GM23338 (cell line): Measurements from ENCODE around the gene MYO1D. TPM values are rescaled to one million over a fixed set of nuclear protein-coding genes. Genes with fewer than 3 reads are reported as not detected.

Experiments used
- ATAC-seq: fragments of 200-7000 bp; cut with Tn5 transposase; 3 replicates; pipeline ENCODE4 v1.9.1; 2020
- DNase-seq: peaks from one replicate; pipeline ENCODE4 v3.0.0-alpha.2; 2015; ENCODE audit warnings: low spot score
- H2AFZ ChIP-seq: fragments of 200-600 bp; sonication (generic); 2 replicates; pipeline ENCODE4 v1.8.0; 2016; ENCODE audit warnings: antibody characterized with exemption, mild to moderate bottlenecking, moderate library complexity
- H3F3A ChIP-seq: fragments of 200-600 bp; sonication (generic); replicated peaks from 2 replicates; pipeline ENCODE4 v1.8.0; 2017; ENCODE audit warnings: antibody characterized with exemption, mixed run types, low read depth
- H3K27ac ChIP-seq: fragments of 200-600 bp; sonication (generic); 2 replicates; pipeline ENCODE4 v1.6.1; 2016; ENCODE audit warnings: low read depth
- H3K27me3 ChIP-seq: fragments of 200-600 bp; sonication (generic); 2 replicates; pipeline ENCODE4 v1.8.0; 2016; ENCODE audit warnings: mild to moderate bottlenecking, mixed run types, moderate library complexity; ENCODE audit not compliant: insufficient read depth
- H3K36me3 ChIP-seq: fragments of 200-600 bp; sonication (generic); 2 replicates; pipeline ENCODE4 v1.8.0; 2016; ENCODE audit warnings: mild to moderate bottlenecking; ENCODE audit not compliant: insufficient read depth
- H3K4me1 ChIP-seq: fragments of 200-600 bp; sonication (generic); 2 replicates; pipeline ENCODE4 v1.8.0; 2016; ENCODE audit warnings: mild to moderate bottlenecking, moderate library complexity; ENCODE audit not compliant: insufficient read depth
- H3K4me2 ChIP-seq: fragments of 200-600 bp; sonication (generic); 2 replicates; pipeline ENCODE4 v1.7.1; 2017; ENCODE audit warnings: mixed run types
- H3K4me3 ChIP-seq: fragments of 200-600 bp; sonication (generic); 2 replicates; pipeline ENCODE4 v1.6.1; 2016; ENCODE audit warnings: mixed run types
- H3K79me2 ChIP-seq: fragments of 200-600 bp; sonication (generic); replicated peaks from 2 replicates; pipeline ENCODE4 v1.8.0; 2017; ENCODE audit warnings: mild to moderate bottlenecking; ENCODE audit not compliant: insufficient read depth
- H3K9me2 ChIP-seq: fragments of 200-600 bp; sonication (generic); 2 replicates; pipeline ENCODE4 v1.8.0; 2017; ENCODE audit not compliant: insufficient read depth
- H4K20me1 ChIP-seq: fragments of 200-600 bp; sonication (generic); replicated peaks from 2 replicates; pipeline ENCODE4 v1.8.0; 2017; ENCODE audit warnings: mild to moderate bottlenecking; ENCODE audit not compliant: insufficient read depth
- H3K27ac Mint-ChIP-seq: 2 replicates; pipeline ENCODE4 v1.8.0; 2020; ENCODE audit warnings: inconsistent platforms, mild to moderate bottlenecking, moderate library complexity, mixed read lengths
- H3K27me3 Mint-ChIP-seq: 3 replicates; pipeline ENCODE4 v1.8.0; 2022; ENCODE audit warnings: low read depth, mild to moderate bottlenecking, moderate library complexity, mixed read lengths, inconsistent platforms; ENCODE audit not compliant: insufficient read depth, poor library complexity
- H3K36me3 Mint-ChIP-seq: 3 replicates; pipeline ENCODE4 v1.8.0; 2021; ENCODE audit warnings: low read depth, mild to moderate bottlenecking, inconsistent platforms, moderate library complexity, mixed read lengths
- H3K4me1 Mint-ChIP-seq: 3 replicates; pipeline ENCODE4 v1.8.0; 2020; ENCODE audit warnings: mild to moderate bottlenecking, inconsistent platforms, mixed read lengths
- H3K4me3 Mint-ChIP-seq: 3 replicates; pipeline ENCODE4 v1.8.0; 2021; ENCODE audit warnings: moderate library complexity, mild to moderate bottlenecking, inconsistent platforms, mixed read lengths
- H3K9me3 Mint-ChIP-seq: 3 replicates; pipeline ENCODE4 v1.8.0; 2020; ENCODE audit warnings: moderate library complexity, mild to moderate bottlenecking, inconsistent platforms, mixed read lengths
- CREB1 ChIP-seq: fragments of 250-450 bp; sonication (Bioruptor Pico); IDR thresholded peaks from 2 replicates; pipeline ENCODE4 v1.5.0; 2020; ENCODE audit warnings: low read depth, mild to moderate bottlenecking, moderate library complexity
- EZH2phosphoT487 ChIP-seq: fragments of 200-600 bp; sonication (generic); IDR thresholded peaks from one replicate; pipeline ENCODE4 v1.8.1; 2018; ENCODE audit warnings: antibody characterized with exemption; ENCODE audit not compliant: unreplicated experiment
- JUNB ChIP-seq: IDR thresholded peaks from one replicate; pipeline ENCODE4 v1.6.1; 2016; ENCODE audit warnings: antibody characterized with exemption; ENCODE audit not compliant: unreplicated experiment
- NANOG ChIP-seq: IDR thresholded peaks from 2 replicates; pipeline ENCODE4 v1.6.1; 2016; ENCODE audit warnings: antibody characterized with exemption, borderline replicate concordance
- POLR2AphosphoS5 ChIP-seq: IDR thresholded peaks from 2 replicates; pipeline ENCODE4 v1.6.1; 2016; ENCODE audit warnings: antibody characterized with exemption, low read depth
- STAT1 ChIP-seq: IDR thresholded peaks from one replicate; pipeline ENCODE4 v1.6.1; 2016; ENCODE audit warnings: antibody characterized with exemption; ENCODE audit not compliant: unreplicated experiment
- ZNF331 ChIP-seq: fragments of 250-450 bp; sonication (Bioruptor Pico); IDR thresholded peaks from 2 replicates; pipeline ENCODE4 v1.5.0; 2020; ENCODE audit warnings: low read depth, mild to moderate bottlenecking, moderate library complexity
- polyA plus RNA-seq: library from polyadenylated mRNA; unstranded; fragments of >200 nt; fragmentation: Nextera tagmentation; extraction: Ambion mirVana; gene quantifications from 2 replicates; pipeline ENCODE4 v1.2.1, GENCODE V29; 2016
- total RNA-seq: library from RNA; depleted of rRNA; stranded (reverse); fragments of >200 nt; shearing (Covaris generic); gene quantifications from 2 replicates; pipeline ENCODE4 v1.2.3, GENCODE V29; 2014
- TF ChIP-seq, protein P1 (sequence below), 2 experiments: fragments of 200-600 bp in 1 of 2; sonication (generic) in 1 of 2; conservative IDR thresholded peaks; 2 replicates each; pipeline versions ENCODE4 v1.5.1 to v1.6.1; 2016 to 2017; ENCODE audit warnings: antibody characterized with exemption in 2 of 2, low read depth in 2 of 2, mild to moderate bottlenecking in 2 of 2, moderate library complexity in 1 of 2
- TF ChIP-seq, protein P2 (sequence below): fragments of 250-450 bp; sonication (Bioruptor Pico); IDR thresholded peaks from 2 replicates; pipeline ENCODE4 v1.5.0; 2020; ENCODE audit warnings: mild to moderate bottlenecking, moderate library complexity
- TF ChIP-seq, protein P3 (sequence below): IDR thresholded peaks from one replicate; pipeline ENCODE4 v1.6.1; 2018; ENCODE audit warnings: antibody characterized with exemption; ENCODE audit not compliant: unreplicated experiment

The MYO1D gene
- total and polyA plus RNA-seq, 2 experiments from 2014 or later: 8.6 to 28.6 TPM

DNA sequence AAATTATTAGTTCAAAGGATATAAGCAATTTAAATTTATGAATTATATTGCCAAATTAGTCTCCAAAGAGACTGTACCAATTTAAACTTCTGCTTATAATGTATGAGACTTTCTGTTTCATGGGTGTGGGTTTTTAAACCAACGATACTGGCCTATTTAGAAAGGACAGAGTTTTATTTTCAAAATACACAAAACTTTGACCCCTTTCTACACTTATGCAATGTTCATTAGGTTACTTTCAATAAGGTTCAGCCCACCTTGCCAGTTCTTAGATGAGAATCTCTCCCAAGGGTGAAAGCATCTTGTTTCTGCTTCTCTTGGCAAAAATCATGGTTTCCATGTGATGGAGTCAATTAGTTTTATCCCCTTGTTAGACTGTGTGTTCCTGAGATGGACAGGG, 84.7 kb downstream of the MYO1D start (continued):
- TF ChIP-seq, protein P1, sequence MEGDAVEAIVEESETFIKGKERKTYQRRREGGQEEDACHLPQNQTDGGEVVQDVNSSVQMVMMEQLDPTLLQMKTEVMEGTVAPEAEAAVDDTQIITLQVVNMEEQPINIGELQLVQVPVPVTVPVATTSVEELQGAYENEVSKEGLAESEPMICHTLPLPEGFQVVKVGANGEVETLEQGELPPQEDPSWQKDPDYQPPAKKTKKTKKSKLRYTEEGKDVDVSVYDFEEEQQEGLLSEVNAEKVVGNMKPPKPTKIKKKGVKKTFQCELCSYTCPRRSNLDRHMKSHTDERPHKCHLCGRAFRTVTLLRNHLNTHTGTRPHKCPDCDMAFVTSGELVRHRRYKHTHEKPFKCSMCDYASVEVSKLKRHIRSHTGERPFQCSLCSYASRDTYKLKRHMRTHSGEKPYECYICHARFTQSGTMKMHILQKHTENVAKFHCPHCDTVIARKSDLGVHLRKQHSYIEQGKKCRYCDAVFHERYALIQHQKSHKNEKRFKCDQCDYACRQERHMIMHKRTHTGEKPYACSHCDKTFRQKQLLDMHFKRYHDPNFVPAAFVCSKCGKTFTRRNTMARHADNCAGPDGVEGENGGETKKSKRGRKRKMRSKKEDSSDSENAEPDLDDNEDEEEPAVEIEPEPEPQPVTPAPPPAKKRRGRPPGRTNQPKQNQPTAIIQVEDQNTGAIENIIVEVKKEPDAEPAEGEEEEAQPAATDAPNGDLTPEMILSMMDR (conservative IDR thresholded peaks at IDR 0.05; ENCODE audit: low read depth in 2 of 2): no peak
- TF ChIP-seq EZH2phosphoT487: no peak
- no peak for TF ChIP-seq ZNF331 (CRISPR knock-in tag)

DNA sequence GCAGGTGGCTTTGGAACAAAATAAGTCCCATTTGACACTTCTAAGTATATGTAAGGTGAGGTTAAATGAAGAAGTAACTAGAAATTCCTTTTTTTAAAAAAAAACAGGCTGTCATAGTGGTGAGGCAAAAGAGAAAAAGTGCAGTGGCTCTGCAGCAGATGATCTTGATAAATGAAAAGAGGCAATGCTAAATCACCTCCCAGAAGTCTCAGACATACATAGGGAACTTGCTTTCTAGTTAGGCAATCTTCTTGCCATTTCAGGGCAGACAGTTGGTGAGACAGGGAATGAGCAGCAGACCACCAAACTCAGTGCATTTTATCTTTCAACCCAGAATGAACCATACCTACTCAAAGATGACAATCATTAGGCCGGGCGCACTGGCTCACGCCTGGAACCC, 90.8 kb downstream of the MYO1D start:
- H3K27me3 ChIP-seq: no peaks in the 10 kb centered on the region
- Mint-ChIP-seq H3K36me3 (no peaks in the 10 kb centered on the region), H3K4me1 (peaks cover 3% of the 10 kb centered on the region; the same call in 1 of the 3 replicates), H3K27ac (no peak overlapping the region), H3K4me3 (no peak overlapping the region), H3K9me3 (no peaks in the 10 kb centered on the region), H3K27me3 (peaks cover 1% of the 10 kb centered on the region)
- no peak overlapping the region for H3K4me2 ChIP-seq
- no peak overlapping the region for H3K27ac ChIP-seq
- H3K36me3 ChIP-seq: no peaks in the 10 kb centered on the region
- no peaks in the 10 kb centered on the region for H4K20me1 ChIP-seq
- H2AFZ ChIP-seq: no peak overlapping the region
- H3K79me2 ChIP-seq: no peaks in the 10 kb centered on the region
- no peak for DNase-seq
- H3K4me1 ChIP-seq: no peaks in the 10 kb centered on the region
- ATAC-seq: no peak
- no peaks in the 10 kb centered on the region for H3K9me2 ChIP-seq
- no peaks in the 10 kb centered on the region for H3F3A ChIP-seq
- no peak overlapping the region for H3K4me3 ChIP-seq
- TF ChIP-seq POLR2AphosphoS5 (no peak), NANOG (no peak), JUNB (no peak), ZNF331 (CRISPR knock-in tag) (no peak), STAT1 (no peak), EZH2phosphoT487 (no peak), CREB1 (CRISPR knock-in tag) (no peak)
- TF ChIP-seq, protein P2, sequence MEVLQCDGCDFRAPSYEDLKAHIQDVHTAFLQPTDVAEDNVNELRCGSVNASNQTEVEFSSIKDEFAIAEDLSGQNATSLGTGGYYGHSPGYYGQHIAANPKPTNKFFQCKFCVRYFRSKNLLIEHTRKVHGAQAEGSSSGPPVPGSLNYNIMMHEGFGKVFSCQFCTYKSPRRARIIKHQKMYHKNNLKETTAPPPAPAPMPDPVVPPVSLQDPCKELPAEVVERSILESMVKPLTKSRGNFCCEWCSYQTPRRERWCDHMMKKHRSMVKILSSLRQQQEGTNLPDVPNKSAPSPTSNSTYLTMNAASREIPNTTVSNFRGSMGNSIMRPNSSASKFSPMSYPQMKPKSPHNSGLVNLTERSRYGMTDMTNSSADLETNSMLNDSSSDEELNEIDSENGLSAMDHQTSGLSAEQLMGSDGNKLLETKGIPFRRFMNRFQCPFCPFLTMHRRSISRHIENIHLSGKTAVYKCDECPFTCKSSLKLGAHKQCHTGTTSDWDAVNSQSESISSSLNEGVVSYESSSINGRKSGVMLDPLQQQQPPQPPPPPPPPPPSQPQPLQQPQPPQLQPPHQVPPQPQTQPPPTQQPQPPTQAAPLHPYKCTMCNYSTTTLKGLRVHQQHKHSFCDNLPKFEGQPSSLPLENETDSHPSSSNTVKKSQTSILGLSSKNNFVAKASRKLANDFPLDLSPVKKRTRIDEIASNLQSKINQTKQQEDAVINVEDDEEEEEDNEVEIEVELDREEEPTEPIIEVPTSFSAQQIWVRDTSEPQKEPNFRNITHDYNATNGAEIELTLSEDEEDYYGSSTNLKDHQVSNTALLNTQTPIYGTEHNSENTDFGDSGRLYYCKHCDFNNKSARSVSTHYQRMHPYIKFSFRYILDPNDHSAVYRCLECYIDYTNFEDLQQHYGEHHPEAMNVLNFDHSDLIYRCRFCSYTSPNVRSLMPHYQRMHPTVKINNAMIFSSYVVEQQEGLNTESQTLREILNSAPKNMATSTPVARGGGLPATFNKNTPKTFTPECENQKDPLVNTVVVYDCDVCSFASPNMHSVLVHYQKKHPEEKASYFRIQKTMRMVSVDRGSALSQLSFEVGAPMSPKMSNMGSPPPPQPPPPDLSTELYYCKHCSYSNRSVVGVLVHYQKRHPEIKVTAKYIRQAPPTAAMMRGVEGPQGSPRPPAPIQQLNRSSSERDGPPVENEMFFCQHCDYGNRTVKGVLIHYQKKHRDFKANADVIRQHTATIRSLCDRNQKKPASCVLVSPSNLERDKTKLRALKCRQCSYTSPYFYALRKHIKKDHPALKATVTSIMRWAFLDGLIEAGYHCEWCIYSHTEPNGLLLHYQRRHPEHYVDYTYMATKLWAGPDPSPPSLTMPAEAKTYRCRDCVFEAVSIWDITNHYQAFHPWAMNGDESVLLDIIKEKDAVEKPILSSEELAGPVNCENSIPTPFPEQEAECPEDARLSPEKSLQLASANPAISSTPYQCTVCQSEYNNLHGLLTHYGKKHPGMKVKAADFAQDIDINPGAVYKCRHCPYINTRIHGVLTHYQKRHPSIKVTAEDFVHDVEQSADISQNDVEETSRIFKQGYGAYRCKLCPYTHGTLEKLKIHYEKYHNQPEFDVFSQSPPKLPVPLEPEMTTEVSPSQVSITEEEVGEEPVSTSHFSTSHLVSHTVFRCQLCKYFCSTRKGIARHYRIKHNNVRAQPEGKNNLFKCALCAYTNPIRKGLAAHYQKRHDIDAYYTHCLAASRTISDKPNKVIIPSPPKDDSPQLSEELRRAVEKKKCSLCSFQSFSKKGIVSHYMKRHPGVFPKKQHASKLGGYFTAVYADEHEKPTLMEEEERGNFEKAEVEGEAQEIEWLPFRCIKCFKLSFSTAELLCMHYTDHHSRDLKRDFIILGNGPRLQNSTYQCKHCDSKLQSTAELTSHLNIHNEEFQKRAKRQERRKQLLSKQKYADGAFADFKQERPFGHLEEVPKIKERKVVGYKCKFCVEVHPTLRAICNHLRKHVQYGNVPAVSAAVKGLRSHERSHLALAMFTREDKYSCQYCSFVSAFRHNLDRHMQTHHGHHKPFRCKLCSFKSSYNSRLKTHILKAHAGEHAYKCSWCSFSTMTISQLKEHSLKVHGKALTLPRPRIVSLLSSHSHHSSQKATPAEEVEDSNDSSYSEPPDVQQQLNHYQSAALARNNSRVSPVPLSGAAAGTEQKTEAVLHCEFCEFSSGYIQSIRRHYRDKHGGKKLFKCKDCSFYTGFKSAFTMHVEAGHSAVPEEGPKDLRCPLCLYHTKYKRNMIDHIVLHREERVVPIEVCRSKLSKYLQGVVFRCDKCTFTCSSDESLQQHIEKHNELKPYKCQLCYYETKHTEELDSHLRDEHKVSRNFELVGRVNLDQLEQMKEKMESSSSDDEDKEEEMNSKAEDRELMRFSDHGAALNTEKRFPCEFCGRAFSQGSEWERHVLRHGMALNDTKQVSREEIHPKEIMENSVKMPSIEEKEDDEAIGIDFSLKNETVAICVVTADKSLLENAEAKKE: no peak
- TF ChIP-seq, protein P3, sequence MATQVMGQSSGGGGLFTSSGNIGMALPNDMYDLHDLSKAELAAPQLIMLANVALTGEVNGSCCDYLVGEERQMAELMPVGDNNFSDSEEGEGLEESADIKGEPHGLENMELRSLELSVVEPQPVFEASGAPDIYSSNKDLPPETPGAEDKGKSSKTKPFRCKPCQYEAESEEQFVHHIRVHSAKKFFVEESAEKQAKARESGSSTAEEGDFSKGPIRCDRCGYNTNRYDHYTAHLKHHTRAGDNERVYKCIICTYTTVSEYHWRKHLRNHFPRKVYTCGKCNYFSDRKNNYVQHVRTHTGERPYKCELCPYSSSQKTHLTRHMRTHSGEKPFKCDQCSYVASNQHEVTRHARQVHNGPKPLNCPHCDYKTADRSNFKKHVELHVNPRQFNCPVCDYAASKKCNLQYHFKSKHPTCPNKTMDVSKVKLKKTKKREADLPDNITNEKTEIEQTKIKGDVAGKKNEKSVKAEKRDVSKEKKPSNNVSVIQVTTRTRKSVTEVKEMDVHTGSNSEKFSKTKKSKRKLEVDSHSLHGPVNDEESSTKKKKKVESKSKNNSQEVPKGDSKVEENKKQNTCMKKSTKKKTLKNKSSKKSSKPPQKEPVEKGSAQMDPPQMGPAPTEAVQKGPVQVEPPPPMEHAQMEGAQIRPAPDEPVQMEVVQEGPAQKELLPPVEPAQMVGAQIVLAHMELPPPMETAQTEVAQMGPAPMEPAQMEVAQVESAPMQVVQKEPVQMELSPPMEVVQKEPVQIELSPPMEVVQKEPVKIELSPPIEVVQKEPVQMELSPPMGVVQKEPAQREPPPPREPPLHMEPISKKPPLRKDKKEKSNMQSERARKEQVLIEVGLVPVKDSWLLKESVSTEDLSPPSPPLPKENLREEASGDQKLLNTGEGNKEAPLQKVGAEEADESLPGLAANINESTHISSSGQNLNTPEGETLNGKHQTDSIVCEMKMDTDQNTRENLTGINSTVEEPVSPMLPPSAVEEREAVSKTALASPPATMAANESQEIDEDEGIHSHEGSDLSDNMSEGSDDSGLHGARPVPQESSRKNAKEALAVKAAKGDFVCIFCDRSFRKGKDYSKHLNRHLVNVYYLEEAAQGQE: no peak
- TF ChIP-seq, protein P1 (conservative IDR thresholded peaks at IDR 0.05; ENCODE audit: low read depth in 2 of 2): no peak
